K562 (cell line): ENCODE measurements around the gene MAST1. TPM values are rescaled to one million over a fixed set of nuclear protein-coding genes. Genes with fewer than 3 reads are reported as not detected.
A peak's percentile ranks its signal among the peaks of the same experiment; 100 is the strongest.

Experiments
- ATAC-seq: fragments of 200-7000 bp; cut with Tn5 transposase; 3 replicates; pipeline ENCODE4 v1.9.1; 2020; ENCODE audit warnings: moderate library complexity
- BruUV-seq: library from RNA; stranded (reverse); fragments of 400-500 nt; replicated peaks from 2 replicates; lab custom pipeline; 2021; lab: Mats Ljungman, UMichigan
- CTCF ChIA-PET: fragments of 300-600 bp; formaldehyde crosslinking; extraction: SDS; loops from one replicate; lab custom pipeline; 2021; ENCODE audit warnings: low intra/inter-chr PET ratio; lab: Yijun Ruan, JAX
- POLR2A ChIA-PET: fragments of 300-600, 350-650 bp; sonication (Branson Sonifier 250); formaldehyde crosslinking; extraction: SDS; loops from one replicate; lab custom pipeline; 2021; ENCODE audit warnings: antibody characterized with exemption, inconsistent platforms; lab: Yijun Ruan, JAX
- DNase-seq, 4 experiments: peaks; one replicate each; pipeline versions ENCODE4 v3.0.0 to v3.0.0-alpha.2; 2011 to 2018; ENCODE audit warnings: low spot score in 3 of 4, mixed read lengths in 3 of 4; ENCODE audit errors: extremely low read depth in 1 of 4
- FAIRE-seq: peaks from 2 replicates; lab custom pipeline; 2011; peaks lifted over from hg19 to GRCh38; lab: Jason Lieb, UNC
- H2AFZ ChIP-seq: 2 replicates; pipeline ENCODE4 v1.6.0; 2011; ENCODE audit warnings: low read depth, low read length, control low read depth, inconsistent platforms
- H3K27ac ChIP-seq: fragments of 200-600 bp; 3 replicates; pipeline ENCODE4 v1.8.0; 2011; ENCODE audit warnings: low read depth, mild to moderate bottlenecking, control low read depth, inconsistent platforms, low read length, moderate library complexity, mixed read lengths; ENCODE audit errors: extremely low read depth
- H3K27me3 ChIP-seq, 2 experiments: fragments of 300-600 bp in 1 of 2; 2 replicates in 1 of 2; 3 replicates in 1 of 2; pipeline versions ENCODE4 v1.6.0 to v1.8.0; 2011; ENCODE audit warnings: inconsistent platforms in 2 of 2, low read length in 2 of 2, mild to moderate bottlenecking in 1 of 2, mixed read lengths in 1 of 2, moderate library complexity in 1 of 2; ENCODE audit not compliant: control insufficient read depth in 2 of 2, insufficient read depth in 2 of 2
- H3K36me3 ChIP-seq: fragments of 300-600 bp; 3 replicates; pipeline ENCODE4 v1.8.0; 2011; ENCODE audit warnings: mild to moderate bottlenecking, low read length, inconsistent platforms; ENCODE audit not compliant: control insufficient read depth, insufficient read depth
- H3K4me1 ChIP-seq, 2 experiments: fragments of 200-600 bp in 1 of 2; replicated peaks in 1 of 2; 2 replicates in 1 of 2; 3 replicates in 1 of 2; pipeline versions ENCODE4 v1.5.1 to v1.8.0; 2011; ENCODE audit warnings: inconsistent platforms in 2 of 2, low read length in 2 of 2, mild to moderate bottlenecking in 1 of 2, mixed read lengths in 1 of 2, moderate library complexity in 1 of 2; ENCODE audit not compliant: control insufficient read depth in 2 of 2, insufficient read depth in 2 of 2
- H3K4me2 ChIP-seq: 2 replicates; pipeline ENCODE4 v1.6.1; 2011; ENCODE audit warnings: low read length, control low read depth, inconsistent platforms, mixed read lengths; ENCODE audit not compliant: insufficient read depth
- H3K4me3 ChIP-seq: fragments of 200-600 bp; sonication (generic), shearing (Covaris generic); 2 replicates; pipeline ENCODE4 v1.5.1; 2016; ENCODE audit warnings: control low read depth, inconsistent platforms
- H3K79me2 ChIP-seq: fragments of 200-600 bp; 3 replicates; pipeline ENCODE4 v1.8.0; 2011; ENCODE audit warnings: low read length, inconsistent platforms; ENCODE audit not compliant: control insufficient read depth, insufficient read depth
- H3K9ac ChIP-seq, 2 experiments: 2 replicates each; pipeline versions ENCODE4 v1.6.0 to v1.6.1; 2011; ENCODE audit warnings: low read depth in 2 of 2, low read length in 2 of 2, control low read depth in 1 of 2, inconsistent platforms in 1 of 2, mild to moderate bottlenecking in 1 of 2, mixed read lengths in 1 of 2; ENCODE audit not compliant: insufficient read depth in 1 of 2
- H3K9me1 ChIP-seq: one replicate; pipeline ENCODE4 v1.6.0; 2011; ENCODE audit warnings: inconsistent platforms, mild to moderate bottlenecking, low read length, moderate library complexity; ENCODE audit not compliant: control insufficient read depth, insufficient read depth
- H3K9me3 ChIP-seq: replicated peaks from 2 replicates; pipeline ENCODE4 v1.5.1; 2011; ENCODE audit warnings: low read depth, low read length, inconsistent platforms; ENCODE audit not compliant: control insufficient read depth, insufficient read depth
- H4K20me1 ChIP-seq: replicated peaks from 2 replicates; pipeline ENCODE4 v1.6.1; 2011; ENCODE audit warnings: low read length, inconsistent platforms, mixed read lengths; ENCODE audit not compliant: control insufficient read depth, insufficient read depth
- CBX2 ChIP-seq: fragments of 200-600 bp; sonication (generic); IDR thresholded peaks from one replicate; pipeline ENCODE4 v1.6.1; 2012; ENCODE audit warnings: mild to moderate bottlenecking, low read length, inconsistent platforms; ENCODE audit not compliant: insufficient read depth, poor library complexity, severe bottlenecking
- ELF1 ChIP-seq: fragments of 200-800 bp; sonication (Bioruptor generic); IDR thresholded peaks from 2 replicates; pipeline ENCODE4 v1.6.1; 2016; ENCODE audit warnings: missing genetic modification characterization, missing compliant biosample characterization
- ETV6 ChIP-seq, 3 experiments: fragments of 150-350 bp in 1 of 3; sonication (generic) in 1 of 3; formaldehyde crosslinking in 1 of 3; IDR thresholded peaks; 2 replicates each; pipeline versions ENCODE4 v1.6.1 to v1.8.0; 2014 to 2022; ENCODE audit warnings: borderline replicate concordance in 2 of 3, low read depth in 2 of 3, antibody characterized with exemption in 1 of 3, low read length in 1 of 3, mild to moderate bottlenecking in 1 of 3, missing genetic modification reagents in 1 of 3
- GTF2A2 ChIP-seq: IDR thresholded peaks from 2 replicates; pipeline ENCODE4 v1.6.1; 2016; ENCODE audit warnings: mild to moderate bottlenecking, missing genetic modification characterization, missing compliant biosample characterization
- HEY1 ChIP-seq: fragments of 250-450 bp; sonication (Bioruptor Pico); IDR thresholded peaks from 2 replicates; pipeline ENCODE4 v1.5.0; 2020; ENCODE audit warnings: mild to moderate bottlenecking, moderate library complexity, borderline replicate concordance
- JUN ChIP-seq, 2 experiments: sonication (generic) in 1 of 2; formaldehyde crosslinking in 1 of 2; IDR thresholded peaks; 2 replicates each; pipeline versions ENCODE4 v1.6.1 to v1.8.0; 2012 to 2022; ENCODE audit warnings: borderline replicate concordance in 2 of 2, mild to moderate bottlenecking in 2 of 2, improper control_type of control experiment in 1 of 2, low read depth in 1 of 2, low read length in 1 of 2, missing genetic modification reagents in 1 of 2
- KAT8 ChIP-seq: fragments of 450-650 bp; IDR thresholded peaks from 2 replicates; pipeline ENCODE4 v1.6.1; 2016; ENCODE audit warnings: low read depth, mild to moderate bottlenecking
- KDM4B ChIP-seq, 2 experiments: fragments of 450-650 bp in 1 of 2; sonication (generic) in 1 of 2; IDR thresholded peaks; 2 replicates each; pipeline ENCODE4 v1.6.1; 2016 to 2017; ENCODE audit warnings: borderline replicate concordance in 2 of 2, antibody characterized with exemption in 1 of 2, low read depth in 1 of 2, mild to moderate bottlenecking in 1 of 2
- KLF13 ChIP-seq: fragments of 450-650 bp; IDR thresholded peaks from 2 replicates; pipeline ENCODE4 v1.6.1; 2016; ENCODE audit warnings: missing genetic modification characterization, low read depth, mild to moderate bottlenecking, missing compliant biosample characterization, moderate library complexity, borderline replicate concordance
- NEUROD1 ChIP-seq: fragments of 150-350 bp; IDR thresholded peaks from 2 replicates; pipeline ENCODE4 v1.6.1; 2014; ENCODE audit warnings: borderline replicate concordance, low read length, low read depth; ENCODE audit not compliant: partially characterized antibody
- RBM17 ChIP-seq: fragments of 200-400 bp; formaldehyde crosslinking; IDR thresholded peaks from 2 replicates; pipeline ENCODE4 v1.6.1; 2017; ENCODE audit warnings: low read depth, mild to moderate bottlenecking, low read length, borderline replicate concordance
- RUNX1 ChIP-seq: sonication (generic); IDR thresholded peaks from 2 replicates; pipeline ENCODE4 v1.6.1; 2016; ENCODE audit warnings: antibody characterized with exemption, low read depth
- SUPT5H ChIP-seq: fragments of 450-650 bp; IDR thresholded peaks from 2 replicates; pipeline ENCODE4 v1.6.1; 2016
- TEAD2 ChIP-seq: fragments of 450-650 bp; IDR thresholded peaks from 2 replicates; pipeline ENCODE4 v1.6.1; 2016; ENCODE audit warnings: missing genetic modification characterization, control low read depth, missing compliant biosample characterization
- ZNF347 ChIP-seq: fragments of 450-650 bp; formaldehyde crosslinking; IDR thresholded peaks from 2 replicates; pipeline ENCODE4 v1.4.0; 2020; ENCODE audit warnings: low read depth, mild to moderate bottlenecking, moderate library complexity
- ZNF586 ChIP-seq: fragments of 450-650 bp; formaldehyde crosslinking; conservative IDR thresholded peaks from 2 replicates; pipeline ENCODE4 v1.4.0; 2020; ENCODE audit warnings: mild to moderate bottlenecking, moderate library complexity
- ZNF75A ChIP-seq: fragments of 450-650 bp; formaldehyde crosslinking; IDR thresholded peaks from 2 replicates; pipeline ENCODE4 v1.4.0; 2020; ENCODE audit warnings: mild to moderate bottlenecking
- ZNF764 ChIP-seq: fragments of 250-450 bp; sonication (Bioruptor Pico); IDR thresholded peaks from 2 replicates; pipeline ENCODE4 v1.4.0; 2020; ENCODE audit warnings: low read depth, mild to moderate bottlenecking, moderate library complexity
- ZNF766 ChIP-seq: fragments of 200-800 bp; sonication (Bioruptor generic); conservative IDR thresholded peaks from 2 replicates; pipeline ENCODE4 v1.6.1; 2016; ENCODE audit warnings: missing genetic modification characterization, missing compliant biosample characterization
- ZSCAN32 ChIP-seq: fragments of 450-650 bp; formaldehyde crosslinking; IDR thresholded peaks from 2 replicates; pipeline ENCODE4 v1.4.0; 2020; ENCODE audit warnings: mild to moderate bottlenecking, moderate library complexity
- WGBS: fragments of 100-300 bp; shearing (Covaris generic); methylation state at CpG from one replicate; pipeline ENCODE4 v1.1.6; 2016; ENCODE audit warnings: low coverage, mixed read lengths; ENCODE audit not compliant: insufficient coverage; ENCODE audit errors: missing lambda C conversion rate; 5-methylcytosine and 5-hydroxymethylcytosine counted together
- in situ Hi-C: fragments of 300-500 bp; cut with MboI; formaldehyde crosslinking; loops from 4 replicates; pipeline ENCODE4 v1.15.0; 2018; ENCODE audit warnings: inconsistent platforms, mixed read lengths
- intact Hi-C: fragments of 100-400 bp; cut with micrococcal nuclease; formaldehyde crosslinking; loops from 2 replicates; pipeline ENCODE4 v1.14.2; 2022
- polyA plus RNA-seq, 8 experiments: library from polyadenylated mRNA; depleted of rRNA in 4 of 8; stranded (reverse) in 5 of 8; unstranded in 3 of 8; fragments of >200 nt; fragmentation: Nextera tagmentation in 2 of 8; fragmentation: Illumina TruSeq in 1 of 8; extraction: Ambion mirVana in 2 of 8; extraction: Trizol in 1 of 8; gene quantifications; 2 replicates each; pipeline versions ENCODE4 v1.2.1 to v1.2.3, GENCODE V29; 2011 to 2014; ENCODE audit warnings: inconsistent platforms in 1 of 8, missing spikeins in 1 of 8
- total RNA-seq, 7 experiments: library from RNA; depleted of rRNA in 6 of 7; stranded (reverse); fragments of >200 nt in 6 of 7; fragmentation: Illumina TruSeq in 2 of 7; extraction: Trizol in 2 of 7; gene quantifications; 2 replicates each; pipeline versions ENCODE4 v1.2.1 to v1.2.3, GENCODE V29; 2011 to 2021; ENCODE audit warnings: low replicate concordance in 1 of 7
- TF ChIP-seq, protein P1 (sequence below): fragments of 450-650 bp; formaldehyde crosslinking; IDR thresholded peaks from 2 replicates; pipeline ENCODE4 v1.4.0; 2020; ENCODE audit warnings: mild to moderate bottlenecking, moderate library complexity

The MAST1 gene
- total and polyA plus RNA-seq, 9 of the 15 experiments (the other 6 are each of a cell fraction or from before 2014, with no cell fraction given) = 0.48 to 10.3 (median 3.9) TPM

- TF ChIP-seq ZNF766 (CRISPR knock-in tag) (0 out of 2 replicates have a peak, but pooled peaks have one; percentile 45), RUNX1 (no peak), GTF2A2 (tag) (peak; percentile 80), ZNF347 (no peak), HEY1 (no peak), KLF13 (tag) (0 out of 2 replicates have a peak, but pooled peaks have one; percentile 41), RBM17 (no peak), ETV6 (IDR thresholded peaks at IDR 0.05; ENCODE audit: borderline replicate concordance in 1 of 2, low read depth in 2 of 2, low read length in 1 of 2) (no peak), ETV6 (CRISPR knock-in tag; IDR thresholded peaks at IDR 0.05; ENCODE audit: borderline replicate concordance) (no peak), TEAD2 (peak; percentile 71; the same call in 1 of the 2 replicates)
Observed at GRCh38 chr19:12882589-12882988, 44.3 kb downstream of the MAST1 start (continued).

DNA sequence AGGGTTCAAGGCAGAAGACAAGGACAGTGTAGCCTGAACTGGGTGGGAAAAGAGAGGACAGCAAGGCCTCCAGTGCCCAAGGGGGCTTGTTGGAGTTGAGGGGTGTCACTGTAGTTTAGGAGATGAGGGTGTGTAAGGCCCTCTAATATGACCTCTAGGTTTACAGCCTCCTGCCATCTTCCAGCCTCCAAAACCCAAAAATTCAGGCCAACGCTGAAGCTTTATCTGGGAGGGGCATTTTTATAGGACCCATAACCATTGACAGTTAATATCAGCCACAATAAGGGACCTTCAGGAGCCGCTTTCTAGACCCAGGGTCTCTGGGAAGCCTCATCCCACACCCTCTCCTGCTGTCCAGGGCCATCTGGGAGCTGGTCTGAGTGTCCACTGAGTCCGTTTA is 45.9 kb downstream of the MAST1 start:
- no peak for ATAC-seq
- H3K4me2 ChIP-seq = peak overlapping the region; percentile 100
- TF ChIP-seq, protein P1, sequence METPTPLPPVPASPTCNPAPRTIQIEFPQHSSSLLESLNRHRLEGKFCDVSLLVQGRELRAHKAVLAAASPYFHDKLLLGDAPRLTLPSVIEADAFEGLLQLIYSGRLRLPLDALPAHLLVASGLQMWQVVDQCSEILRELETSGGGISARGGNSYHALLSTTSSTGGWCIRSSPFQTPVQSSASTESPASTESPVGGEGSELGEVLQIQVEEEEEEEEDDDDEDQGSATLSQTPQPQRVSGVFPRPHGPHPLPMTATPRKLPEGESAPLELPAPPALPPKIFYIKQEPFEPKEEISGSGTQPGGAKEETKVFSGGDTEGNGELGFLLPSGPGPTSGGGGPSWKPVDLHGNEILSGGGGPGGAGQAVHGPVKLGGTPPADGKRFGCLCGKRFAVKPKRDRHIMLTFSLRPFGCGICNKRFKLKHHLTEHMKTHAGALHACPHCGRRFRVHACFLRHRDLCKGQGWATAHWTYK = no peak
- no peak for TF ChIP-seq ELF1
- no peak for TF ChIP-seq JUN (IDR thresholded peaks at IDR 0.05; ENCODE audit: borderline replicate concordance, low read depth, low read length)
- 0 out of 2 replicates have a peak, but pooled peaks have one; percentile 58 for TF ChIP-seq JUN (CRISPR knock-in tag; IDR thresholded peaks at IDR 0.05; ENCODE audit: borderline replicate concordance)
- no peak for TF ChIP-seq NEUROD1
- TF ChIP-seq CBX2 = no peak
- TF ChIP-seq SUPT5H = 0 out of 2 replicates have a peak, but pooled peaks have one; percentile 4
- no peak for TF ChIP-seq ZSCAN32
- no peak for TF ChIP-seq KAT8
- no peak for TF ChIP-seq KDM4B (IDR thresholded peaks at IDR 0.05; ENCODE audit: borderline replicate concordance in 2 of 2, low read depth in 1 of 2)
- TF ChIP-seq ZNF586 (CRISPR knock-in tag) = no peak
- no peak for TF ChIP-seq ZNF764 (CRISPR knock-in tag)
- 0 out of 2 replicates have a peak, but pooled peaks have one; percentile 32 for TF ChIP-seq ZNF75A (CRISPR knock-in tag)

More for the DNA sequence above, 45.9 kb downstream of the MAST1 start:
- ChIA-PET CTCF (interaction anchor here (1.2 to 1.3 kb wide), 2 partner anchors 80 to 82 kb away, joined by 6 to 7 read pairs; no protein-coding TSS in a partner anchor), POLR2A (interaction anchor here (0.7 to 5.9 kb wide), 11 partner anchors 12 to 85 kb away, joined by 3 to 37 read pairs (median 4); partner anchors contain the start of genes DAND5, FARSA and RAD23A)
- FAIRE-seq (no peak), DNase-seq (no peak)
- peak overlapping the region; percentile 96 for H3K27ac ChIP-seq
- in situ Hi-C loops (no loop called here), intact Hi-C loops (no loop called here)
- H3K9me3 ChIP-seq = no peaks in the 10 kb centered on the region
- peak overlapping the region; percentile 90 to 94 for H3K9ac ChIP-seq
- no peaks in the 10 kb centered on the region for H3K27me3 ChIP-seq
- peaks cover 5% of the 10 kb centered on the region; the same call in 1 of the 2 replicates for H4K20me1 ChIP-seq
- BruUV-seq = TSS peak; percentile 49
- H3K4me3 ChIP-seq = peak overlapping the region; percentile 70
- H3K79me2 ChIP-seq = peaks cover 78% of the 10 kb centered on the region
- peaks cover 30% of the 10 kb centered on the region for H3K36me3 ChIP-seq
- H3K4me1 ChIP-seq = peaks cover 45 to 89% of the 10 kb centered on the region in 2 experiments; a peak in 4 of 5 replicates
- WGBS = 3% methylated on average over 3 of the region's 3 CpGs
- H2AFZ ChIP-seq = no peak overlapping the region
- H3K9me1 ChIP-seq = no peaks in the 10 kb centered on the region
